Lower leg skin (tissue), 4 donors: ENCODE results near the gene GALNT2. TPM values are rescaled to one million over a fixed set of nuclear protein-coding genes. Genes with fewer than 3 reads are reported as not detected.

Experiments
- DNase-seq, 2 donors: peaks; one replicate each; pipeline ENCODE4 v3.0.0-alpha.2; 2019; ENCODE audit warnings: low spot score in 2 of 2
- H3K4me3 ChIP-seq: fragments of 200-600 bp; sonication (generic); 2 replicates; pipeline ENCODE4 v1.5.1; 2017; ENCODE audit warnings: mild to moderate bottlenecking, low read depth; ENCODE audit not compliant: poor library complexity, severe bottlenecking
- CTCF ChIP-seq, 3 donors: fragments of 450-650 bp; IDR thresholded peaks; one replicate each; pipeline ENCODE4 v1.5.1; 2016; ENCODE audit warnings: antibody characterized with exemption in 3 of 3, mild to moderate bottlenecking in 3 of 3, moderate library complexity in 2 of 3
- POLR2A ChIP-seq, 2 donors: fragments of 450-650 bp; IDR thresholded peaks; one replicate each; pipeline ENCODE4 v1.6.1; 2016 to 2017; ENCODE audit warnings: antibody characterized with exemption in 2 of 2, mild to moderate bottlenecking in 1 of 2, moderate library complexity in 1 of 2
- WGBS, 2 donors: methylation state at CpG; one replicate each; pipeline ENCODE4 v1.1.5; 2018; 5-methylcytosine and 5-hydroxymethylcytosine counted together
- intact Hi-C: fragments of 100-400 bp; cut with DNase I; formaldehyde crosslinking; loops from one replicate; pipeline ENCODE4 v1.15.0; 2023; ENCODE audit warnings: low total_unique reads
- total RNA-seq, 4 donors: library from RNA; depleted of rRNA; stranded (reverse); fragments of >200 nt; gene quantifications; one replicate each; pipeline ENCODE4 v1.1.0, GENCODE V29; 2016

The GALNT2 gene
- total RNA-seq, 4 donors from 2014 or later: 11.0 to 31.0 (median 20.2) TPM

- DNase-seq: no peak
- WGBS, 2 donors: 94 to 97% methylated on average over 6 of the region's 6 CpGs
- no peak overlapping the region for H3K4me3 ChIP-seq
- intact Hi-C loops: no loop called here
- no peak for TF ChIP-seq CTCF (IDR thresholded peaks at IDR 0.05)
- TF ChIP-seq POLR2A (IDR thresholded peaks at IDR 0.05): no peak
These were observed 140.6 kb downstream of the GALNT2 start for GRCh38 chr1:230207598-230207997.

GRCh38 chr1:230208619-230209261 lies 141.7 kb downstream of the GALNT2 start:
- intact Hi-C loops: no loop called here
- WGBS, 2 donors: 63 to 76% methylated on average over 10 of the region's 10 CpGs
- no peak overlapping the region for H3K4me3 ChIP-seq
- TF ChIP-seq POLR2A (IDR thresholded peaks at IDR 0.05) (no peak), CTCF (IDR thresholded peaks at IDR 0.05) (no peak)
- DNase-seq: peak in 1 of 2 donors; percentile 32

GRCh38 chr1:230210326-230210980 lies 143.4 kb downstream of the GALNT2 start:
- no peak for DNase-seq
- no peak for TF ChIP-seq POLR2A (IDR thresholded peaks at IDR 0.05)
- TF ChIP-seq CTCF (IDR thresholded peaks at IDR 0.05): no peak
- intact Hi-C loops: no loop called here
- WGBS, 2 donors: 69 to 89% methylated on average over 4 of the region's 4 CpGs
- no peak overlapping the region for H3K4me3 ChIP-seq

- peak in 1 of 2 donors; percentile 58 for DNase-seq
- no peak for TF ChIP-seq CTCF (IDR thresholded peaks at IDR 0.05)
- TF ChIP-seq POLR2A (IDR thresholded peaks at IDR 0.05): no peak
- intact Hi-C loops: no loop called here
- 93 to 97% methylated on average over 13 of the region's 13 CpGs for WGBS, 2 donors
- no peak overlapping the region for H3K4me3 ChIP-seq
These were observed 143.9 kb downstream of the GALNT2 start for GRCh38 chr1:230210981-230211336.

GRCh38 chr1:230211436-230212145 lies 144.6 kb downstream of the GALNT2 start:
- WGBS, 2 donors: 83 to 89% methylated on average over 8 of the region's 8 CpGs
- no peak for TF ChIP-seq POLR2A (IDR thresholded peaks at IDR 0.05)
- TF ChIP-seq CTCF (IDR thresholded peaks at IDR 0.05): no peak
- peak in 1 of 2 donors; percentile 40 for DNase-seq
- H3K4me3 ChIP-seq: no peak overlapping the region
- intact Hi-C loops: no loop called here
